Cardiac muscle cell (in vitro differentiated cells and primary cell): ENCODE data around the gene RPS5. TPM values are rescaled to one million over a fixed set of nuclear protein-coding genes. Genes with fewer than 3 reads are reported as not detected.

Experiments
- DNase-seq, 2 donors: peaks; one replicate each; pipeline versions ENCODE4 v3.0.0 to v3.0.0-alpha.2; 2010 to 2017; ENCODE audit warnings: low read depth in 1 of 2, low spot score in 1 of 2
- H3K27ac ChIP-seq: fragments of 200-600 bp; sonication (generic); 2 replicates; pipeline ENCODE4 v1.5.1; 2016
- H3K27me3 ChIP-seq: fragments of 200-600 bp; sonication (generic); 2 replicates; pipeline ENCODE4 v1.6.0; 2016; ENCODE audit warnings: control low read depth
- H3K36me3 ChIP-seq: fragments of 200-600 bp; sonication (generic); 2 replicates; pipeline ENCODE4 v1.5.1; 2016; ENCODE audit warnings: control low read depth
- H3K4me1 ChIP-seq: fragments of 200-600 bp; sonication (generic); 2 replicates; pipeline ENCODE4 v1.8.1; 2017; ENCODE audit warnings: low read depth, mild to moderate bottlenecking, mixed run types
- H3K4me3 ChIP-seq: fragments of 200-600 bp; sonication (generic); 2 replicates; pipeline ENCODE4 v1.5.1; 2016; ENCODE audit warnings: mild to moderate bottlenecking
- H3K9me3 ChIP-seq: fragments of 200-600 bp; sonication (generic); 2 replicates; pipeline ENCODE4 v1.5.1; 2017; ENCODE audit warnings: low read depth, mild to moderate bottlenecking, control low read depth
- CTCF ChIP-seq: IDR thresholded peaks from 2 replicates; pipeline ENCODE4 v1.5.1; 2012; ENCODE audit warnings: low read depth, mild to moderate bottlenecking, low read length
- polyA plus RNA-seq: library from polyadenylated mRNA; unstranded; fragments of >200 nt; fragmentation: Nextera tagmentation; extraction: Ambion mirVana; gene quantifications from 2 replicates; pipeline ENCODE4 v1.2.1, GENCODE V29; 2016
- total RNA-seq: library from RNA; depleted of rRNA; stranded (reverse); fragments of >200 nt; gene quantifications from 2 replicates; pipeline ENCODE4 v1.2.3, GENCODE V29; 2016

The RPS5 gene
- total and polyA plus RNA-seq, 2 experiments from 2014 or later, result 643 to 1,551 TPM

DNA sequence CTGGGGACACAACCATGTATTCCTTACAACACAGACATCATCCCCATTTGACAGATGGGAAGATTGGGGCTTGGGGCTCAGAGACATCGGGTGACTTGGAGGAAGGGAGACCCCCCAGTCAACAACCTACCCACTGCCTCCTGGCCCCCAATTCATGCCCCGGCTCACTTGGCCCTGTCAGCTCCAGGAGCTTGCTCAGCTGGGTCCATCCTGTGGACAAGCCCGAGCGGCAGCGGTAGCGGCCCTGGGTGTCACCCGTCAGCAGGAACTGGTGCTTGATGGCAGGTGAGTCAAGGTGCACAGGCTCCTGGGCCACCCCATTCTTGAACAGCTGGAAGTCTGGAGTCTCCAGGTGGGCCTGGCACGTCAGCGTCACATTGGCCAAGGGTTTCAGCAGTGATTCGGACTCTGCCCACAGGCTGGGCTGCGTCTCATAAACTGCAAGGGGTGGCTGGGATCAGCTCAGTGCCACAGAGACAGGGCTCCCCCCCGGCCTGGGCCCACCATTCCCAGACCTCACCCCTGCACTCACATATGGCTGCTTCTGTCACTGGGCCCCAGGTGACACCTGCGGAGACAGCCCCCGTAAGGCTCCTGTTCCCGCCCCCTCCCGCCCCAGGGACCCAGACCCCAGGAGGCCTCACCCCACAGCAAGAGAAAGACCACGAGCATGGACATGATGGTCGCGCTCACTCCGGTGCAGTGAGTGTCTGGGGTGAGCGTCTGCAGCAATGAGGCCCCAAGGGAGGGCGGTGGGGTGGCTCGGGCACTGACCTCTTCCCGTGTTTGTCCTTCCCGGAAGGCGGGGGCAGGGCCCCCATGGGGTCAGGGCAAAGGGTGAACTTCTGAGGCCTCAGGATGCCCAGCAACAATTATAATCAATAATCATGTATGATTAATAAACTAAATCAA, 34.1 kb upstream of the RPS5 start, which contains the start of gene A1BG:
Gene A1BG, minus strand, starts transcription at position 733 of the 912 bp plus-strand sequence. Its CDS starts 55 bp downstream, at position 678.
- H3K27ac ChIP-seq, result no peak within 1 kb of the TSS

GRCh38 chr19:58353717-58354477, 33.2 kb upstream of the RPS5 start:
- no peaks in the 10 kb centered on the region for H3K4me1 ChIP-seq
- no peak for DNase-seq
- no peaks in the 10 kb centered on the region for H3K27me3 ChIP-seq
- H3K36me3 ChIP-seq, result no peaks in the 10 kb centered on the region
- no peak overlapping the region for H3K4me3 ChIP-seq
- TF ChIP-seq CTCF, result no peak
- H3K27ac ChIP-seq, result no peak overlapping the region
- no peaks in the 10 kb centered on the region for H3K9me3 ChIP-seq

More for the DNA sequence above, 34.1 kb upstream of the RPS5 start, which contains the start of gene A1BG:
- no peaks in the 10 kb centered on the region for H3K4me1 ChIP-seq
- H3K27me3 ChIP-seq, result no peaks in the 10 kb centered on the region
- no peaks in the 10 kb centered on the region for H3K36me3 ChIP-seq
- no peaks in the 10 kb centered on the region for H3K9me3 ChIP-seq
- no peak within 1 kb of the TSS for H3K4me3 ChIP-seq
- no peak for DNase-seq
- TF ChIP-seq CTCF, result no peak

DNA sequence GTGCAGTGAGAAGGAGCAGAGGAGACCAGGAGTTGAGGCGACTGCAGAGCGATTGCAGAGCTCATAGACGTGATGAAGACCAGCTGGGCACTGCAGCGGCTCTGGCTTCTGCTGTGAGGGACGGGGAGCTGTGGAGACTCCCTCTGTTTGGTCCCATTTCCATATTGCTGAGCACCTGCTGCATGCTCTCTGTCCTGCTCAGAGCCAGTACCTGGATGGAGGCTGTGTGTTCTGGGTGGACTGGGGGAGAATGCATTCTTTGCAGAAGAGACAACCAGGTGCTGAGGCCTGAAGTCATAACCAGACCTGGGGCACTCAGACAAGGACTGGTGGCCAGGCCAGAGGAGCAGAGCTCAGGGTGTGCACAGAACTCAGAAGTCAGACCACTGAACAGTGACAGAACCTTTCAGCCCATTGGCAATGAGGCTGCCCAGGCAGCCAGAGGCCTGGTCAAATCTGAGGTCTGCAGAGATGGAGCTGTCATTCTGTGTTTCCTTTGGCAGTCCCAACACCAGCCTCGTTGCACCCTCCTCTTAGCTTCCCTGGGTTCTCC, 32.5 kb upstream of the RPS5 start:
- H3K27ac ChIP-seq, result no peak overlapping the region
- no peak for DNase-seq
- no peak for TF ChIP-seq CTCF
- no peaks in the 10 kb centered on the region for H3K9me3 ChIP-seq
- no peaks in the 10 kb centered on the region for H3K4me1 ChIP-seq
- H3K36me3 ChIP-seq, result no peaks in the 10 kb centered on the region
- no peak overlapping the region for H3K4me3 ChIP-seq
- no peaks in the 10 kb centered on the region for H3K27me3 ChIP-seq

- DNase-seq, result no peak
- Histone ChIP-seq H3K4me1 (no peaks in the 10 kb centered on the region), H3K9me3 (no peaks in the 10 kb centered on the region), H3K4me3 (no peak overlapping the region), H3K27ac (no peak overlapping the region), H3K36me3 (no peaks in the 10 kb centered on the region), H3K27me3 (no peaks in the 10 kb centered on the region)
- TF ChIP-seq CTCF, result no peak
These were observed 31.8 kb upstream of the RPS5 start for GRCh38 chr19:58355215-58355796.
